ENCODE data around the gene PEAK1.
"Not testable (repeated sequence)": the region's sequence is repeated elsewhere in the genome, so short reads cannot be mapped to it uniquely, and the experiment has no call there.

Gene PEAK1

DNA sequence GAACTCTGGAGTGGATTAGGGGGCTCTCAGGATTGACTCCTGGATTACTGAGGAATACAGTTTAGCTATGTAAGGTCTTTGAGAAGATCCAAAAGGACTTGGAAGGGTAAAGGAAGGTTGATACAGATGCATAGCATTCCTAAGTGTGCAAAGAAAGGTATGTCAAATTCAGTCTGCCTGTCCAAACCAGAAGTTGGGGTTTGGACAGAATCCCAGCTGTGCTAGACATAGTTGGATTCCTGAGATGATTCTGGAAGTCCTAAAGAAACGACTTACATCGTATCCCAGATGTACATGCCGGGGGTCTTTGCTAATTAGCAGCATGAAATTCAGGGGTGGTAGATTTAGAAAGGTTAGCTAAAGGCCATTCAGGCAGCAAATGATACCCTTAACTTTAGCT, 251.3 kb downstream of the PEAK1 start:
- no peak for DNase-seq

DNA sequence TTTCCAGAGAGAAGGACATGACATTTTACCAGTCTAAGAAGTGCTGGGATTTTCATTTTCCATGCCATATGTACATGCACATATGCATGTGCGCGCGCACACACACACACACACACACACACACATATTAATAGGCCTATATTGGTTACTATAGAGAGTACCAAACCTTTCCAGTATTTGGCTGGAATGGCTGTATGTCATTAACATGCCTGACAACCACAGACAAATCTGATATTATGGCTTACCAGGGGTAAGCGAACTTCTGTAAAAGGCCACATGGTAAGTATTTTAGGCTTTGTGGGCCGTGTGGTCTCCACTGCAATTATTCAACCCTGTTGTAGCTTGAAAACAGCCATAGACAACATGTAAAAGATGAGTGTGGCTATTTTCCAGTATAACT, 251.8 kb downstream of the PEAK1 start:
- DNase-seq: no peak

- no peak for DNase-seq
These were observed 252.5 kb downstream of the PEAK1 start for GRCh38 chr15:77167406-77167805.

- no peak for DNase-seq
These were observed 256.0 kb downstream of the PEAK1 start for GRCh38 chr15:77163781-77164384.

DNA sequence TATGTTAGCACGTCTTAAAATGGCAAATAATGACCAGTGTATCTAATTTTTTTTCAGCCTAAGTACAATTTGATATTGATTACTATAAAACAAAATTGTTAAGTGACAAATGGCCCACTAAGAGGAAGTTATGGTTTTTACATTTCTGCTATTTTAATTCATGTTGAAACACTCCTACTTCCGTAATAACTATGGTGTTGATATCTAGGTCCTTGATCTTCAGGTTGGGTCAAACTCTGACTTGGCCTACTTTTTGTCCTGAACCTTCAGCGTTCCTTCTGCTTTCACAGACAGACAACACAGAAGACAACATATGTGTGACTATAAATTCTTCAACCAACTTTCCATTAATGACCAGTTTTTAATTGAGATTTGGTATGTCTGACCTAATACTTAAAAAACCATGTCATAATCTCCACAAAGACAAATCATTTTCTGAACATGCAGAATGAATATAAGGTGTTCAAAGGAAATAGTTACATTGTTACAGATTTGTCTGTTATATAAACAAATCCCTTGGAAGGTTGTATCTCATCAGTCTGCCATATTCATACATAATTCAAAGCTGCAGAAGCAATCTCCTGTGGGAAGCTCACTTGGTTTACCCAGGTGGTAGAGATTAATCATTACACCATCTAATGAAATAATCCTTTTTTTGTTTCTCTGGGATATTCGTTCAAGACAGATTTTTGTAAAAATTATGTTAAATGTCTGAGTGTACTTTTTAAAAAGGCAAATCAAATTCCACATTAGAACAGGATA, 256.9 kb downstream of the PEAK1 start:
- peak in 2 of 3 donors; percentile 50 to 52 for DNase-seq

DNA sequence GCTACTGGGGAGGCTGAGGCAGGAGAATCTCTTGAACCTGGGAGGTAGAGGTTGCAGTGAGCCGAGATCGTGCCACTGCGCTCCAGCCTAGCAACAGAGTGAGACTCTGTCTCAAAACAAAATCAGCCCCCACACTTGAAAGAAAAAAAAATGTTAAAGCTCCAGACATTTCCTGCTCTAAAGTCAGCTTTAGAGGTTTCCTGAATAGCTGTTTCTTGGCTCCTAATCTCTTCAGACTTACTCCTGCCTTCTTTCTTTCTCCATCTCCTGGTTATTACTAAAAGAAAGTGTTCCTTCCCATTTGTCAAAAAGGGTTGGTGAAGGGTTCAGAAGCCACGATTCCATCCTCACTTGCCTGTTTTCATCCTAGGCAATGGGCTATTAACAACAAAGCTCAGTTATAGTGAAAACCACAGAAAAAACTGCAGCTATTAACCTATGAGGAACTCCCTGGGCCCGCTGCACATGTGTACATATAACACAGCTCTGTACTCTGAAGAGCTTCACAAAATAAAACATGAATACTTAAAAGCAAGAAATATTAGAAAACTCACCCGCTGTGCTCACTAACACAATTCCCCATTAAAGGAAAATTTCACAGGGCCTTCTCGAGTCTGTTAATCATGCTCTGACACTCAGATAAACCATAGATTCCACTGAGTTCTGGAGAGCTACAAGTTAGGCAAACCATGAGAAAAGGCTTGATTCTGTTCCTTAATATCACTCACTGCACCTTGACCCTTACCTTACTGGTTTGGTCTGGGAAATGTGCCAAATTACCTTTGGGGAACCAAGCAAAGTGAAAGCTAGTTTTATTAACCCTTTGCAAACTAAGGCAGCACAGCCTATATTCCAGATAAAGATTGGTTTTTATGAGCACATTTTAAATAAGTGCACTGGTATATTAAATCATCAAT, 259.1 kb downstream of the PEAK1 start:
- peak in 1 of 3 donors; percentile 27 for DNase-seq

- not testable (repeated sequence) for DNase-seq
These were observed 263.9 kb downstream of the PEAK1 start for GRCh38 chr15:77156000-77156399.

DNA sequence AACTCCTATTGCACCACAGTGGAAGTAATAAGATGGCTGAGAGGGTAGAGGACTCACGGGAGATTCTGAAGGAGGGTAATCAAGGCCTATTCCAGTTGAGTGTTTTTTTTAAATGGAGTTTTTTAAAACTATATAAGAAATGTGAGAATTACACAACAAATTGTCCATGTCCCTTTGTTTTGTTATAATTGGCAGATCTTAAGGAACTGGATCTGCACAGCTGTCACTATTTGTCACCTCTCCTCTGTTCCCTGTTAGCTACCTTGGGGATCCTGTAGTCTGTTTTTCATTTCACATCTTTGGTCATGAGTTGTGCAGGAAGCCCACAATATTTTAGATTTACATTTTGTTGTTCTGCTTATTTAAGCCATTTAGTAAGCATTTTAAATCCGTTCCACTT, 271.7 kb downstream of the PEAK1 start:
- no peak for DNase-seq

GRCh38 chr15:77145370-77145769, 274.5 kb downstream of the PEAK1 start:
- DNase-seq: no peak

DNA sequence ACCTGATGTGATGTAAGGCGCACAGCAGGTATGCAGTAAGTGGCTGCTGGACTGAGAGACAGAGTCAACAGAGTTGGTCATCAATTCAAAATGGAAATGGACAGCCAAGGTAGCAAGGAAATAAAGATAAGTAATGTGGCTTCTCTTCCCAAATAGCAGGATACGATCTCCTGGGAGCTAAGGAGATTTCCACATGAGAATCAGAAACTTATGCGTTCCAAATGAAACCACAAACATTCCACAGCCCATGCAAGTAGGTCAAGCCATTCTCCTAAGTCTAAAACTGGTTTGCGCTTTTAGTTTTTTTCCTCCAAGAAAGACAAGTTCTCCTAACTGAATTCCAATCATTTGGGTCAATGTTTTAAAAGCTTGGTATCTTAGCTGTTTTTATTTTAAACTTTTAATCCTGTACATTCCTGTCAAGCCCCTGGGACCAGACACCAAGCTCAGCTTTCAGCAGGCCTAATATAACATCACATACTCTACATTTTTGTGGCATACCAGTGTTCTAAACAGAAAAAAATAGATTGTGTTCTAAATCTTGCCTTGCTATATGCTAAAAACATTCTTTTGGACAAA, 275.3 kb downstream of the PEAK1 start:
- no peak for DNase-seq

DNA sequence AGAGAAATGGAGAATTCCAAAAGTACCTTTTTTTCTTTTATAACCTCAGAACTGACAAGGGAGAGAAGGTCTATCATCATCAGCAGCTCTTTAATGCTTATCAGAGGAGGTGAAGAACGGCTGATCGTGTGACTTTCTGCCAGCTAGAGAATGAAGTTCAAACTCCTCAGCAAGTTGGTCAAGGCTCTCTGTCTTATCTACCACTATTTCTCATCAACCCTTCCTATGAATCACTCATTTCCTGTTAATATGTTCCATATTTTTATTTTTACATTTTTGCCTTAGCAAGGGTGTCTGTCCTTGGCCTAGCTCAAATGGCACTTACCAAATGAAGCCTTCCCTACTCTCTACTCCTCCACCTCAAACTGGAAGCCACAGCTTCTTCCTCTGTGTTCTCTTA, 275.9 kb downstream of the PEAK1 start:
- DNase-seq: peak in 1 of 3 donors; percentile 12

DNA sequence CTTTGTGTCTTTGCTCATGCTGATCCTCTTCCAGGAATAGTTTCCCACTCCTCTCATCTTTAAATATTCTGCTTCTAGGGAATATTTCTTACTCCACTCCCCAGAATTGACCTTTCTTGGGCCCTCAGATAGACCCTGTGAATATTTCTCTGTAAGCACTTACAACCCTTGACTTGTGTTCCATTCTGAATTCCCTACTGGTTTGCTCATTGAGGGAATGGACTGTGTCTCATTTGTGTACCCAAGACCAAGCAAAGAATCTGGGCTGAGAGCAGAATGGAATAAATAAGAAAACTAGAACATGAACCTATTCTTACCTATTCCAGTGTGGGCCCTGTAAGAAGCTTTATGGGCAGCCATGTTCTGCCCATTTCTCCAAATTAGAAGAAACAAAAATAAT, 276.3 kb downstream of the PEAK1 start:
- DNase-seq: no peak

GRCh38 chr15:77143191-77143590, 276.7 kb downstream of the PEAK1 start:
- no peak for DNase-seq

- no peak for DNase-seq
These were observed 279.7 kb downstream of the PEAK1 start for GRCh38 chr15:77140220-77140619.

- DNase-seq: no peak
These were observed 280.6 kb downstream of the PEAK1 start for GRCh38 chr15:77139312-77139711.

DNA sequence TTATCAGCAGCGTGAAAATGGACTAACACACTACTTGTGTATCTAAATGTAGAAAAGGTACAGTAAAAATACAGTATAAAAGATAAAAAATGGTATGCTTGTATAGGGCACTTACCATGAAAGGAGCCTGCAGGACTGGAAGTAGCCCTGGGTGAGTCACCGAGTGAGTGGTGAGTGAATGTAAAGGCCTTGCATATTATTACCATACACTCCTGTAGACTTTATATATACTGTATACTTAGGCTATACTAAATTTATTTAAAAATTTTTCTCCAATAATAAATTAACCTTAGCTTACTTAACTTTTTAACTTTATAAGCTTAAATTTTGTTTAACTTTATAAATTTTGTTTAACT, 281.8 kb downstream of the PEAK1 start:
- peak in 1 of 3 donors; percentile 13 for DNase-seq

GRCh38 chr15:77135181-77135580, 284.7 kb downstream of the PEAK1 start:
- no peak for DNase-seq

- DNase-seq: no peak
These were observed 289.5 kb downstream of the PEAK1 start for GRCh38 chr15:77130315-77130930.

- DNase-seq: no peak
These were observed 292.3 kb downstream of the PEAK1 start for GRCh38 chr15:77127626-77128025.

DNA sequence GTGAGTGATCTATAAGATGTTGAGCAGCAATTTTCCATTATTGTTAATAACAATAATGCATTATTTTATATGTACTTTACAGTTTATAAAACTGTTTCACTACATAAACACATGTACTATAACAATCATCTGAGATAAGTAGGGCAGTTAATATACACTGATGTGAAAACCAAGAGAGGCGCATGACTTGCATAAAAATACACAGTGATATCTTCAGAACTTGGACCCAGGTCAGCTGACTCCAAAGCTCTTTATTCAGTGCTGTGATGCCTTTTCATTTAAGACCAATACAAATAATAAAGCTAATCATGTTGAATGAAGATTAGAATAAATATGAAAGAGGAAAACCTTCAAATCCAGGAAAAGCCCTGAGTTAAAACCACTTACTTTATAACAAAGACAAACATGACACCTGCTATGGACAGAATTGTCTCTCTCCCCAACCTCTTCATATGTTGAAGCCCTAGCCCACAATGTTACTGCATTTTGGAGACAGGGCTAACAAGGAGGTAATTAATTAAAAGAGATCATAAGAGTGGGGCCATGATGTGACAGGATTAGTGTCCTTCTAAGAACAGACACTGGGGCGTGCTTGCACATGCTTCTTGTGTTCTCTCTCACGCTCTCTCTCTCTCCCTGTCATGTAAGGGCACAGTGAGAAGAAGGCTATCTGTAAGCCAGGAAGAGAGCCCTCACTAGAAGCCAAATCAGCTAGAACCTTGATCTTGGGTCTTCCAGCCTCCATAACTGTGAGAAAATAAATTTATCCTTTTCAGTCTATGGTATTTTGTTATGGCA, 293.2 kb downstream of the PEAK1 start:
- no peak for DNase-seq

GRCh38 chr15:77123854-77124253, 296.1 kb downstream of the PEAK1 start:
- DNase-seq: no peak

DNA sequence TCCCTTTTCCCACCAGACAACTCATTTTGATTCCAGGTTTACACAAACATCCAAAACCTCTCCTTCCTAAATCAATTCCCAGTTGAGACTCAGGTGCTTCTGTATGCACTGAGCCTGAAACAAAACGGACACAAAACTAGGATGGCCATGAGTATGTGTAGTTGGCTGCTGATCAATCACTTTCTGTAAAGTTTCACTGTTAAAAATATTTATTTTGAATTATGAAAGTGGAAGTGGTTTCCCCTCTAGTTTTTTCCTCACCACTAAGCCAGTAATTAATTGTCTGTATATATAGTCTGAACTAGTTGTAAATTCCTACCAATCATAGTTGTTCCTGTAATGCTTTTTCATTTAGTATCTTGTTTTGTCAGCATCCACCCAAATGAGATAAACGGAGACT, 297.3 kb downstream of the PEAK1 start:
- DNase-seq: no peak
